ENCODE data around the gene RNPEPL1.
"Not testable (repeated sequence)": the region's sequence is repeated elsewhere in the genome, so short reads cannot be mapped to it uniquely, and the experiment has no call there.

The RNPEPL1 gene

GRCh38 chr2:240520974-240521350 lies 47.3 kb upstream of the RNPEPL1 start:
- Histone ChIP-seq H3K9ac (no peak overlapping the region), H2AFZ (ENCODE audit: low read depth) (no peak overlapping the region), H3K36me3 (ENCODE audit: insufficient read depth) (no peaks in the 10 kb centered on the region), H3K4me2 (no peak overlapping the region), H4K20me1 (ENCODE audit: insufficient read depth) (no peaks in the 10 kb centered on the region), H3K27me3 (ENCODE audit: insufficient read depth, low read depth) (no peaks in the 10 kb centered on the region), H3K4me3 (IDR thresholded peaks at IDR 0.05; ENCODE audit: insufficient read depth, low read depth, low read length) (no peak overlapping the region), H3K4me1 (ENCODE audit: low read depth, poor library complexity, severe bottlenecking) (no peaks in the 10 kb centered on the region), H3K79me2 (ENCODE audit: insufficient read depth, low read depth) (no peaks in the 10 kb centered on the region), H3K27ac (no peak overlapping the region)
- no peak for TF ChIP-seq CTCF (conservative IDR thresholded peaks at IDR 0.05; ENCODE audit: low read depth, low read length)

- H3K27ac ChIP-seq; H3K4me3 ChIP-seq (IDR thresholded peaks at IDR 0.05; ENCODE audit: insufficient read depth, low read depth, low read length); H3K79me2 ChIP-seq (ENCODE audit: insufficient read depth, low read depth); H3K4me1 ChIP-seq (ENCODE audit: low read depth, poor library complexity, severe bottlenecking); H3K4me2 ChIP-seq; H3K36me3 ChIP-seq (ENCODE audit: insufficient read depth); H3K9ac ChIP-seq; H2AFZ ChIP-seq (ENCODE audit: low read depth); H3K27me3 ChIP-seq (ENCODE audit: insufficient read depth, low read depth); H4K20me1 ChIP-seq (ENCODE audit: insufficient read depth): not testable (repeated sequence)
Measured at GRCh38 chr2:240521885-240522284, 46.4 kb upstream of the RNPEPL1 start.

- Histone ChIP-seq H3K4me3 (IDR thresholded peaks at IDR 0.05; ENCODE audit: insufficient read depth, low read depth, low read length) (no peak overlapping the region), H2AFZ (ENCODE audit: low read depth) (no peak overlapping the region), H4K20me1 (ENCODE audit: insufficient read depth) (no peaks in the 10 kb centered on the region), H3K27ac (no peak overlapping the region), H3K27me3 (ENCODE audit: insufficient read depth, low read depth) (no peaks in the 10 kb centered on the region), H3K4me1 (ENCODE audit: low read depth, poor library complexity, severe bottlenecking) (no peaks in the 10 kb centered on the region), H3K9ac (no peak overlapping the region), H3K36me3 (ENCODE audit: insufficient read depth) (no peaks in the 10 kb centered on the region), H3K79me2 (ENCODE audit: insufficient read depth, low read depth) (no peaks in the 10 kb centered on the region), H3K4me2 (no peak overlapping the region)
- TF ChIP-seq CTCF (conservative IDR thresholded peaks at IDR 0.05; ENCODE audit: low read depth, low read length), result no peak
Measured at GRCh38 chr2:240522406-240522805, 45.9 kb upstream of the RNPEPL1 start.

GRCh38 chr2:240523451-240524281 lies 44.6 kb upstream of the RNPEPL1 start:
- no peaks in the 10 kb centered on the region for H3K79me2 ChIP-seq (ENCODE audit: insufficient read depth, low read depth)
- H3K27ac ChIP-seq, result no peak overlapping the region
- H3K9ac ChIP-seq, result no peak overlapping the region
- no peaks in the 10 kb centered on the region for H4K20me1 ChIP-seq (ENCODE audit: insufficient read depth)
- no peak overlapping the region for H2AFZ ChIP-seq (ENCODE audit: low read depth)
- no peaks in the 10 kb centered on the region for H3K36me3 ChIP-seq (ENCODE audit: insufficient read depth)
- TF ChIP-seq CTCF (conservative IDR thresholded peaks at IDR 0.05; ENCODE audit: low read depth, low read length), result no peak
- no peaks in the 10 kb centered on the region for H3K4me1 ChIP-seq (ENCODE audit: low read depth, poor library complexity, severe bottlenecking)
- H3K27me3 ChIP-seq (ENCODE audit: insufficient read depth, low read depth), result no peaks in the 10 kb centered on the region
- H3K4me2 ChIP-seq, result no peak overlapping the region
- H3K4me3 ChIP-seq (IDR thresholded peaks at IDR 0.05; ENCODE audit: insufficient read depth, low read depth, low read length), result no peak overlapping the region

- no peak overlapping the region for H2AFZ ChIP-seq (ENCODE audit: low read depth)
- no peak overlapping the region for H3K4me3 ChIP-seq (IDR thresholded peaks at IDR 0.05; ENCODE audit: insufficient read depth, low read depth, low read length)
- no peaks in the 10 kb centered on the region for H3K36me3 ChIP-seq (ENCODE audit: insufficient read depth)
- no peaks in the 10 kb centered on the region for H4K20me1 ChIP-seq (ENCODE audit: insufficient read depth)
- no peak for TF ChIP-seq CTCF (conservative IDR thresholded peaks at IDR 0.05; ENCODE audit: low read depth, low read length)
- H3K9ac ChIP-seq, result no peak overlapping the region
- no peaks in the 10 kb centered on the region for H3K27me3 ChIP-seq (ENCODE audit: insufficient read depth, low read depth)
- H3K27ac ChIP-seq, result no peak overlapping the region
- H3K4me2 ChIP-seq, result no peak overlapping the region
- no peaks in the 10 kb centered on the region for H3K79me2 ChIP-seq (ENCODE audit: insufficient read depth, low read depth)
- no peaks in the 10 kb centered on the region for H3K4me1 ChIP-seq (ENCODE audit: low read depth, poor library complexity, severe bottlenecking)
Measured at GRCh38 chr2:240524963-240525718, 43.1 kb upstream of the RNPEPL1 start.
